PC-3 (cell line): ENCODE data around the gene TNFRSF4. TPM values are rescaled to one million over a fixed set of nuclear protein-coding genes. Genes with fewer than 3 reads are reported as not detected.

Experiments
- ATAC-seq: fragments of 200-7000 bp; cut with Tn5 transposase; 2 replicates; pipeline ENCODE4 v1.9.1; 2020; ENCODE audit warnings: mild to moderate bottlenecking, moderate library complexity
- BruUV-seq: library from RNA; stranded (reverse); fragments of 400-500 nt; replicated peaks from 2 replicates; lab custom pipeline; 2021; lab: Mats Ljungman, UMichigan
- CTCF ChIA-PET: fragments of 300-600 bp; sonication (Branson Sonifier 250); formaldehyde crosslinking; loops from one replicate; lab custom pipeline; 2022; ENCODE audit warnings: antibody characterized with exemption; lab: Charles Lee
- POLR2A ChIA-PET: fragments of 300-600 bp; sonication (Branson Sonifier 250); formaldehyde crosslinking; loops from one replicate; lab custom pipeline; 2022; ENCODE audit warnings: antibody characterized with exemption; ENCODE audit not compliant: unreplicated experiment; lab: Charles Lee
- DNase-seq: peaks from one replicate; pipeline ENCODE4 v3.0.0-alpha.2; 2015
- H2AFZ ChIP-seq: fragments of 300-600 bp; sonication (generic); 2 replicates; pipeline ENCODE4 v1.6.0; 2016; ENCODE audit warnings: antibody characterized with exemption, low read length
- H3F3A ChIP-seq: fragments of 300-600 bp; sonication (generic); one replicate; pipeline ENCODE4 v1.6.0; 2017; ENCODE audit warnings: antibody characterized with exemption, low read length, control low read depth, mild to moderate bottlenecking; ENCODE audit not compliant: unreplicated experiment
- H3K27ac ChIP-seq: fragments of 300-600 bp; sonication (generic); 2 replicates; pipeline ENCODE4 v1.5.1; 2016; ENCODE audit warnings: mild to moderate bottlenecking, low read length
- H3K27me3 ChIP-seq: fragments of 300-600 bp; sonication (generic); 2 replicates; pipeline ENCODE4 v1.6.1; 2016; ENCODE audit warnings: low read length, mixed read lengths
- H3K36me3 ChIP-seq: fragments of 300-600 bp; sonication (generic); 2 replicates; pipeline ENCODE4 v1.6.1; 2016; ENCODE audit warnings: low read depth, mixed run types, low read length, mixed read lengths
- H3K4me1 ChIP-seq: fragments of 300-600 bp; sonication (generic); 2 replicates; pipeline ENCODE4 v1.5.1; 2016; ENCODE audit warnings: low read length; ENCODE audit not compliant: insufficient read depth
- H3K4me2 ChIP-seq: fragments of 300-600 bp; sonication (generic); 2 replicates; pipeline ENCODE4 v1.6.0; 2016; ENCODE audit warnings: low read length
- H3K4me3 ChIP-seq: fragments of 300-600 bp; sonication (generic); 2 replicates; pipeline ENCODE4 v1.5.1; 2016; ENCODE audit warnings: mild to moderate bottlenecking, low read length, mixed read lengths
- H3K79me2 ChIP-seq: fragments of 300-600 bp; sonication (generic); 2 replicates; pipeline ENCODE4 v1.6.1; 2017; ENCODE audit warnings: low read length, mixed read lengths
- H3K9ac ChIP-seq: fragments of 300-600 bp; sonication (generic); 2 replicates; pipeline ENCODE4 v1.6.0; 2016; ENCODE audit warnings: mild to moderate bottlenecking, low read length
- H3K9me2 ChIP-seq: fragments of 300-600 bp; sonication (generic); replicated peaks from 2 replicates; pipeline ENCODE4 v1.6.1; 2016; ENCODE audit warnings: mixed run types, low read length, mixed read lengths
- H3K9me3 ChIP-seq: fragments of 300-600 bp; sonication (generic); 2 replicates; pipeline ENCODE4 v1.6.1; 2016; ENCODE audit warnings: low read length, mixed read lengths
- H4K20me1 ChIP-seq: fragments of 300-600 bp; sonication (generic); 2 replicates; pipeline ENCODE4 v1.6.1; 2016; ENCODE audit warnings: low read length, mixed read lengths
- CTCF ChIP-seq: fragments of 300-600 bp; sonication (generic); conservative IDR thresholded peaks from 2 replicates; pipeline ENCODE4 v1.5.1; 2017; ENCODE audit warnings: antibody characterized with exemption, low read depth, mild to moderate bottlenecking, low read length
- EZH2 ChIP-seq: fragments of 300-600 bp; sonication (generic); IDR thresholded peaks from one replicate; pipeline ENCODE4 v1.6.1; 2017; ENCODE audit warnings: antibody characterized with exemption, mild to moderate bottlenecking, low read length; ENCODE audit not compliant: unreplicated experiment
- EZH2phosphoT487 ChIP-seq: fragments of 300-600 bp; sonication (generic); IDR thresholded peaks from 2 replicates; pipeline ENCODE4 v1.6.1; 2018; ENCODE audit warnings: mild to moderate bottlenecking, antibody characterized with exemption, low read length, borderline replicate concordance
- intact Hi-C: fragments of 100-400 bp; cut with micrococcal nuclease; formaldehyde crosslinking; loops from 2 replicates; pipeline ENCODE4 v1.9.0; 2023
- total RNA-seq: library from RNA; depleted of rRNA; stranded (reverse); fragments of >200 nt; gene quantifications from 2 replicates; pipeline ENCODE4 v1.2.3, GENCODE V29; 2014

The TNFRSF4 gene
- total RNA-seq, 1 experiment from 2014 or later: 0.11 TPM

- H3K4me2 ChIP-seq: no peak overlapping the region
- ATAC-seq (no peak), DNase-seq (no peak)
- H3K4me1 ChIP-seq: no peaks in the 10 kb centered on the region
- H3K9me2 ChIP-seq: no peaks in the 10 kb centered on the region
- POLR2A ChIA-PET: no interaction called here
- intact Hi-C loops: no loop called here
- CTCF ChIA-PET: interaction anchor here (0.6 kb wide), 1 partner anchor 56 kb away, joined by 3 read pairs; no protein-coding TSS in a partner anchor
- no peak overlapping the region for H3K4me3 ChIP-seq
- no peaks in the 10 kb centered on the region for H3F3A ChIP-seq
- no peaks in the 10 kb centered on the region for H3K27me3 ChIP-seq
- no peaks in the 10 kb centered on the region for H3K9me3 ChIP-seq
- no TSS peak for BruUV-seq
- no peaks in the 10 kb centered on the region for H3K79me2 ChIP-seq
- H4K20me1 ChIP-seq: no peaks in the 10 kb centered on the region
- H3K9ac ChIP-seq: no peak overlapping the region
- no peaks in the 10 kb centered on the region for H3K36me3 ChIP-seq
- no peak overlapping the region for H3K27ac ChIP-seq
- no peak for TF ChIP-seq CTCF
- TF ChIP-seq EZH2: no peak
- no peak for TF ChIP-seq EZH2phosphoT487
- H2AFZ ChIP-seq: no peak overlapping the region
These were observed 32.6 kb downstream of the TNFRSF4 start for GRCh38 chr1:1181129-1181937.

- no TSS peak for BruUV-seq
- no peak overlapping the region for H2AFZ ChIP-seq
- H3K79me2 ChIP-seq: no peaks in the 10 kb centered on the region
- no peaks in the 10 kb centered on the region for H3K36me3 ChIP-seq
- ATAC-seq (no peak), DNase-seq (no peak)
- H3K4me3 ChIP-seq: no peak overlapping the region
- H3K9me2 ChIP-seq: no peaks in the 10 kb centered on the region
- H3F3A ChIP-seq: no peaks in the 10 kb centered on the region
- intact Hi-C loops: no loop called here
- H3K27ac ChIP-seq: no peak overlapping the region
- no peaks in the 10 kb centered on the region for H3K4me1 ChIP-seq
- no peak overlapping the region for H3K4me2 ChIP-seq
- H4K20me1 ChIP-seq: no peaks in the 10 kb centered on the region
- TF ChIP-seq EZH2: no peak
- TF ChIP-seq CTCF: no peak
- TF ChIP-seq EZH2phosphoT487: no peak
- ChIA-PET CTCF (no interaction called here), POLR2A (no interaction called here)
- no peaks in the 10 kb centered on the region for H3K9me3 ChIP-seq
- H3K27me3 ChIP-seq: no peaks in the 10 kb centered on the region
- no peak overlapping the region for H3K9ac ChIP-seq
These were observed 33.7 kb downstream of the TNFRSF4 start for GRCh38 chr1:1179983-1180861.
